GM06990 (cell line): Measurements from ENCODE around the gene ORMDL3.
"Not testable (repeated sequence)": the region's sequence is repeated elsewhere in the genome, so short reads cannot be mapped to it uniquely, and the experiment has no call there.

ENCODE experiments used
- DNase-seq: peaks from one replicate; pipeline ENCODE4 v3.0.0-alpha.2; 2011; ENCODE audit not compliant: insufficient read length; ENCODE audit errors: extremely low read depth
- H3K27me3 ChIP-seq: replicated peaks from 2 replicates; pipeline ENCODE4 v1.6.0; 2011; ENCODE audit warnings: low read length; ENCODE audit not compliant: control insufficient read depth, insufficient read depth
- H3K36me3 ChIP-seq: 2 replicates; pipeline ENCODE4 v1.5.1; 2011; ENCODE audit warnings: low read length; ENCODE audit not compliant: control insufficient read depth, insufficient read depth
- H3K4me3 ChIP-seq: replicated peaks from 2 replicates; pipeline ENCODE4 v1.5.1; 2011; ENCODE audit warnings: low read depth, mild to moderate bottlenecking, control low read depth, low read length
- CTCF ChIP-seq: IDR thresholded peaks from 2 replicates; pipeline ENCODE4 v1.5.1; 2011; ENCODE audit warnings: low read length, control low read depth, mild to moderate bottlenecking, inconsistent platforms; ENCODE audit not compliant: insufficient read depth, poor library complexity, severe bottlenecking

The ORMDL3 gene

GRCh38 chr17:39913989-39914388, 13.4 kb downstream of the ORMDL3 start:
- Histone ChIP-seq H3K4me3 (no peak overlapping the region), H3K27me3 (no peaks in the 10 kb centered on the region), H3K36me3 (peaks cover under 1% of the 10 kb centered on the region)
- TF ChIP-seq CTCF, result no peak
- no peak for DNase-seq

DNA sequence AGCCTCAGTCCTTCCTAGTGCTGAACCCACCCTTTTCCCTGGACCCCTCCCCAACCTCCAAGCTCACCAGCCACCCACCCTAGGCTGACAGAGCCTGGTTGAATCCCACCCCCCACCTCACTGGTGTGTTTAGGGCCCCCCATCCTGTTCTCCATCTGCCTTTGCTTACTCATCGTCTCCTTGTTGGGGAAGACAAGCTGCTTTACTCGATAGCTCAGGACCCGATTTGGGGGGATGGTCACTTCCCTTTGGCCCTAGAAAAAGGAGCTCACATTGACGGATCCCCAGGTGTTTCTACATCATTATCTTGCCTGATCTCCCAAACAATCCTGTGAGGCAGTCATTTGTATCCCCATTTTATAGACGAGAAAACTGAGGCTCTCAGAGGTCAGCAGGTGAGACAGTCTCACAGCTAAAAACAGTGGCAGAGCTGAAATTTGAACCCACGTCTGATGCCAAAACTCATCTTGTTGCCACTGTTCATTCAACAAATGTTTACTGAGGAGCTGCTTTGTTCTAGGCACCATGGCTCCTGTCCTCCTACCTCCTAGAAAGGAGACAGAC, 18.5 kb downstream of the ORMDL3 start:
- Histone ChIP-seq H3K36me3 (peaks cover 9% of the 10 kb centered on the region), H3K27me3 (no peaks in the 10 kb centered on the region), H3K4me3 (no peak overlapping the region)
- DNase-seq, result no peak
- TF ChIP-seq CTCF, result no peak

- TF ChIP-seq CTCF, result no peak
- no peaks in the 10 kb centered on the region for H3K27me3 ChIP-seq
- DNase-seq, result no peak
- peaks cover 9% of the 10 kb centered on the region for H3K36me3 ChIP-seq
- no peak overlapping the region for H3K4me3 ChIP-seq
Measured at GRCh38 chr17:39904990-39905288, 22.5 kb downstream of the ORMDL3 start.

DNA sequence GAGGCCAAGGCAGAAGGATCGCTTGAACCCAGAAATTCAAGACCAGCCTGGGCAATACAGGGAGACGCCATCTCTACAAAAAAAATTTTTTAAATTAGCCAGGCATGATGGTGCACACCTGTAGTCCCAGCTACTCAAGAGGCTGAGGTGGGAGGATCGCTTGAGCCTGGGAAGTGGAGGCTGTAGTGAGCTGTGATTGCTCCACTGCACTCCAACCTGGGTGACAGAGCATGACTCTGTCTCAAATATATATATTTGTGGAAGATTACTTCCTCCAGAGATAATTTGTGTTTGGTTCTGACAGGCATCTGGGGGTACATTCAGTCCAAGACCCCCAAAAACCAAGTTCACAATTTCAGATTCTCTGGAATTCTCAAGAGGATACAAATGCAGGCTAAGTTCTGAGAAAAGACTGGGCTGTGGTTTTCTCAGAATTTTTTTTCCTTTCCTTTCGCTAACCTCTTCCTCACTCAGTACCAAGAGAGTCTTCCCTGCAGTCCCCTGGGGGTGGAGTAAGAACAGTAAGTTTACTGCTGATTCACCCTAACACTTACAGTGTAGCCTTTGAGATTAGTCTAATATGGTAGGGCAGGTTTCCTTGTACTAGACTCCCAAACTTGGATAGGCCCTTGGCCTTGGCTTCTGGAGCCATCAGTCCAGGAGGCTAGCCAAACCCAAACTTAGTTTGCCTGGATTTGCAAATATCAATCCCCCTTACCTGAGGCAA, 24.1 kb downstream of the ORMDL3 start:
- no peak for TF ChIP-seq CTCF
- Histone ChIP-seq H3K27me3 (no peaks in the 10 kb centered on the region), H3K36me3 (peaks cover 7% of the 10 kb centered on the region), H3K4me3 (no peak overlapping the region)
- DNase-seq, result no peak

DNA sequence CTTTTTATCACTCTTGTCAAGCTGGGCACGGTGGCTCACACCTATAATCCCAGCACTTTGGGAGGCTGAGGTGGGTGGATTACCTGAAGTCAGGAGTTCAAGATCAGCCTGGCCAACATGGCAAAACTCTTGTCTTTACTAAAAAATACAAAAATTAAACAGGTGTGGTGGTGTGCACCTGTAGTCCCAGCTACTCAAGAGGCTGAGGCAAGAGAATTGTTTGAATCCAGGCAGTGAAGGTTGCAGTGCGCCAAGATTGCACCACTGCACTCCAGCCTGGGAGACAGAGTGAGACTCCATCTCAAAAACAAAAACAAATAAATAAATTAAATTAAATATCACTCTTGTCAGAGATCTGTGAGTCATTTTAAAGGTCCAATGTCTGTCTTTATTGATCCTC, 25.4 kb downstream of the ORMDL3 start:
- H3K36me3 ChIP-seq, DNase-seq, H3K4me3 ChIP-seq, H3K27me3 ChIP-seq: not testable (repeated sequence)

DNA sequence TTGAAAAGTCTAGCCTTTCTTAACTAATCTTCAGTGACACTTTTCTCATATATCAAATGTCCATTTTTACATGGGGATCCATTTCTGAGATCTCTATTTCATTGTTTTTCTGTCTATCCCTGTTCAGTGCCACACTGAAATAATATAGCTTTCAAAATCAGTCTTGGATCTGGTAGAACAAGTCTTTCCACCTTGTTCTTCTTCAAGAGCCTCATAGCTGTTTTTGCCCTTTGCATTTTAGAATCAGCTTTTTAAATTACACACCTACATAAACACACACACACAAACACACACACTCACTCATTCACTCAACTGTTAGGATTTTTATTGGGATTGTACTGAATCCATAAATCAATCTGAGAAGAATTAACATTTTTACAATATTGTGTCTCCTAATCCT, 28.2 kb downstream of the ORMDL3 start:
- DNase-seq, result no peak
- no peaks in the 10 kb centered on the region for H3K36me3 ChIP-seq
- H3K4me3 ChIP-seq, result no peak overlapping the region
- no peaks in the 10 kb centered on the region for H3K27me3 ChIP-seq
- no peak for TF ChIP-seq CTCF
